Measurements from ENCODE around the gene IQCM.

Gene IQCM

DNA sequence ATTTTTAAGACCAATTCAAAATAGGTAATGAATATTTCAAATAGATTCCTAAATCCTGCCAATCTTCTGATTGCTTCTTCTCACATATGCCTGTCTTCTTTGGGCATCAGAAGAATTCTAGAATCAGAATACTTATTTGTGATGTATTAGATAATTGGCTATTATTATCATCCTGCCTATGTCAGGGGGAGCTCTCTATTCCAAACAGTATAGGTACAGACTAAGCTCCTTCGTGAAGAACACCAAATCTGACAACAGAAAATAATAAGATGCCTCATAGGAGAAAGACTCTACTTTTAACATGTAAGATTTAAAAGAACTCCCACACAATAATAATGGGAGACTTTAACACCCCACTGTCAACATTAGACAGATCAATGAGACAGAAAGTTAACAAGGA is at the start of gene IQCM:
Gene IQCM, minus strand, starts transcription at position 101 of the 400 bp plus-strand sequence. CDS start 73,152 bp downstream, outside the sequence.
- no peak for DNase-seq

DNA sequence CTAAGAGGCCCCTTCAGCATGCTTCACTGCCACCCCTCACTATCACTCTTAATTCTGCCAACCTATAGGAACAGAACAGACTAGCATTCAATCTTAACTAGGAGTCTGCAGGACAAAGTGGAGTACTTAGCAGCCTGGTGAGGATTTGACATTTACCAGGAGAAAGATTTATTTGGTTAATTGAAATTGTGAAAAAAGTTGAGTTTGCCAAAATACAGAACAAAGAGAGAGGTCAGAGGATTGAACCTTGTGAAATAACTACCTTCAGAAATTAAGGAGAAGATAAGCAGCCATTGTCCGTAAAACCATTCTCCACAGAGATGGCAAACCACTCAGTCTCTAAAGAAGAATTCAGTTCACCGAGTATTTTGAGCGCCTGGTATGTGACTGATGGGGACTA is 41.8 kb upstream of the IQCM start:
- DNase-seq = no peak

- DNase-seq = no peak
Observed at GRCh38 chr4:149845743-149846142, 30.1 kb upstream of the IQCM start.

- no peak for DNase-seq
Observed at GRCh38 chr4:149841686-149842085, 26.0 kb upstream of the IQCM start.

DNA sequence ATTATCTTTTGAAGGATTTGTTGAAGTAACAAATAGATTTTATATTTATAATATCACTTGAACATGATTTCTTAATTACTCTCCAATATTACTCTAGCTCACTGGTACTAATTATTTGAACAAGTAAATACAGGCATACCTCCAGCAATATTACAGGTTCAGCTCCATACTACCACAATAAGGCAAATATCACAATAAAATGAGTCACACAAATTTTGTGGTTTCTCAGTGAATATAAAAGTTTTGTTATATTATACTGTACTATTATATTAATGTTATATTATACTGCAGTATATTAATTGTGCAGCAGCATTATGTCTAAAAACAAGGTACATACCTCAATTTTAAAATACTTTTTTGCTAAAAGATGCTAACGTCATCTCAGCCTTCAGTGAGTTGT is 22.4 kb upstream of the IQCM start:
- DNase-seq = no peak

GRCh38 chr4:149836546-149836945 is 20.9 kb upstream of the IQCM start:
- no peak for DNase-seq

DNA sequence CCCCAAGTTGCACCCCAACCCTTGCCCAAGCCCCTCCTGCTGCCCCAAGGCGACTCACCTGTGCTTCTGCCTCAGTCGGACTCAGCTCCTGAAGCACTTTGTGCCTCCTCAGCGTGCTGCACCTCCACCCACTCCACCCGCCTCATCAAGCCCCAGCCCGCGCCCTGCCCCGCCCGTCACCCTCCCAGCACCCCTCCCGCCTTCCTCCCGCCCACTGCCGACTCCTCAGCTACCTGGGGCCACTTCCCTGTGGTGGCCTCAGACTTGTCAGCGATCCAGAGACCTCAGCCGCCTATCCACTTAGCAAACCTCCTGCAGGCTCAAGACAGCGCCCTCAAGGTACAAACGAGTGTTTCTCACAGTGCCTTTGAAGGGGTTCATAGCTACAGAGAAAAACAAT is 19.6 kb upstream of the IQCM start:
- DNase-seq = no peak

GRCh38 chr4:149831656-149832208 is 16.1 kb upstream of the IQCM start:
- DNase-seq = no peak

DNA sequence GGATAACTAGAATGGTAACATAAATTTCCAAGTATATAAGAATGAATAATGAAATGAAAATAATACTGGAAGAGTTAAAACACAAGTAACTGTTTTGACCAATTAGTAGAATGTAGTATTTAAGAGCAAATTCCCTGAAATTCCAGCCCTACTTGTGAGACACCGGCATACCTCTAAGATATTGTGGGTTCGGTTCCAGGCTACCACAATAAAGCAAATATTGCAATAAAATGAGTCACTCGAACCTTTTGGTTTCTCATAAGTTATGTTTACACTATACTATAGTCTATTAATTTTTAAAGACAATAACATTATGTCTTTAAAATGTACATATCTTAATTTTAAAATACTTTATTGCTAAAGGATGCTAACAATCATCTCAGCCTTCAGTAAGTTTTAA is 15.2 kb upstream of the IQCM start:
- no peak for DNase-seq

GRCh38 chr4:149825336-149825735 is 9.7 kb upstream of the IQCM start:
- no peak for DNase-seq

DNA sequence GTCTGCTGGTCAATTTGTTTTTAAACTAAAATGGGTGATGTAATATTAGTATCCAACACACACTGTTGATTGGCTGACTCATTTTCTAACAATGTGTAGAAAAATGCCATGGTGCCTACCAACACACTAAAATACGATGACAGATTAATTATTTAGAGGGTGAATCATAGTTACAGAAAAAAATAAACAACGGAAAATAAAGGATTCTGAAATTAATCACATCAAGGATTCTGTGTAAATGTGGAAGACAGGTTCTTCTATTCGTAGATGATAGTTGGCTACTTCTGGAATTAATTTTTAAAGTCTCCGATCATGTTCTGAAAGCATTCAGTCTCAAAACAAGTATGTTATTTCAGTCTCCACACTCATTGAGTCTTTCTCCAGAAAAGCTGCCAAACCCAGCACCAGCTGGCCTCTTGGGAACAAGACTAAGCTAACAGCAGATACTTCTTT is 8.2 kb upstream of the IQCM start:
- DNase-seq = no peak

- no peak for DNase-seq
Observed at GRCh38 chr4:149801416-149801815, 14.2 kb downstream of the IQCM start.

DNA sequence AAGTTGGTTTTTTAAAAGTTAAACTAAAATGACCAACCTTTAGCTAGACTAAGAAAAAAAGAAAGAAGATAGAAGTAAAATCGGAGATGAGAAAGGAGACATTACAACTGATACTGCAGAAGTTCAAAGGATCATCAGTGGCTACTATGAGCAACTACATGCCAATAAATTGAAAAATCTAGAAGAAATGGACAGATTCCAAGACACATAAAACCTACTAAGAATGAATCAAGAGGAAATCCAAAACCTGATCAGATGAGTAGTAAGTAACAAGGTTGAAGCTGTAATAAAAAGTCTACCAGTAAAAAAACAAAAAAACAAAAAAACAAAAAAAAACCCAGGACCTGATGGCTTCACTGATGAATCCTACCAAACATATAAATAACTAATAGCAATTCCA is 16.1 kb downstream of the IQCM start:
- no peak for DNase-seq

DNA sequence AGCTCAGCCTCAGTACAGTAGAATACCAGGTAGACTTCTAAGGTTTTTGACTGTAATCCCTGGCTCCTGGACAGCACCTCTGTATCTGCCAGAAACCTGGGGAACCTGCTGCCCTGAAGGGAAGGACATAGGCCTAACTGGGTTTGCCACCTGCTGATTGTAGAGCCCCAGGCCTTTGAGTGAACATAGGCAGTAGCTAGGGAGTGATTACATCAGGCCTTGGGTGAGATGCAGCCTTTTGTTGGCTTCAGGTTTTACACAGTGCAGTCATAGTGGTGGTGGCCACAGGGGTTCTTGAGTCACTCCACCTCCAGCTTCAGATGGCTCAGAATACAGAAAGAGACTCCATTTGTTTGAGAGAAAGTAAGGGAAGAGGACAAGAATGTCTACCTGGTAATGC is 19.3 kb downstream of the IQCM start:
- no peak for DNase-seq

DNA sequence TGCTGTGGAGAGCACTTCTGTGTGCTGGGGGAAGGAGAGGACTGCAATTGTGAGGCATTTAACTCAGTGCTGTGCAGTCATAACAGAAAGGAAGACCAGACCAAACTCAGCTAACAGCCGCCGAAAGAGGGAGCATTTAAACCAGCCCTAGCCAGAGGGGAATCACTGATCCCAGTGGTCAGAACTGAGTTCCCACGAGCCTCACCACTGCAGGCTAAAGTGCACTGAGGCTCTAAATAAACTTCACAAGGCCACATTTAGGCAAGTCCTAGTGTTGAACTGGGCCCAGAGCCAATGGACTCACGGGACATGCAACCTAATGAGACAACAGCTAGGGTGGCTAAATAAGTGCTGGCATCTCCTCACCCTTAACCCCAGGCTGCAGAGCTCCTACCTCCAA is 20.4 kb downstream of the IQCM start:
- DNase-seq = no peak

- DNase-seq = no peak
Observed at GRCh38 chr4:149794352-149794751, 21.3 kb downstream of the IQCM start.

- no peak for DNase-seq
Observed at GRCh38 chr4:149793459-149793858, 22.2 kb downstream of the IQCM start.

DNA sequence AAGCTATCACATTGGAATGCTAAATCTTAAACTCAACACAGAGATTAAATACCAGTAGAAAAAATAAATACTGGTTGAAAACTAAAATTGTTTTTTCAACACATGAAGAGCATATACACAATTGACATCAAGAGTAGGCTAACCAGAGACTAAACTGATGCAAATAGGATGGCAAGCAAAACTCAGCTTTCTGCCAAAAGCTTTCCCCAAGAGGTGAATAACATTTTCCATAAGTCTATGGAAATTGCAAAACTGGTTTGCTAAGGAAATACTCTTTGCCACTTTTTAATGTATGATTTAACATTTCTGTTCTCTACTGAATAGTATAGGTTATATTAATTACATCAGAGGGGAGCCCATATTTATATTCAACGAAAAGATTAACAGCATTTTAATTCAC is 23.8 kb downstream of the IQCM start:
- DNase-seq = no peak

GRCh38 chr4:149790172-149790907 is 25.3 kb downstream of the IQCM start:
- DNase-seq = no peak

- DNase-seq = no peak
Observed at GRCh38 chr4:149788300-149788699, 27.3 kb downstream of the IQCM start.

GRCh38 chr4:149785696-149786431 is 29.8 kb downstream of the IQCM start:
- DNase-seq = no peak

DNA sequence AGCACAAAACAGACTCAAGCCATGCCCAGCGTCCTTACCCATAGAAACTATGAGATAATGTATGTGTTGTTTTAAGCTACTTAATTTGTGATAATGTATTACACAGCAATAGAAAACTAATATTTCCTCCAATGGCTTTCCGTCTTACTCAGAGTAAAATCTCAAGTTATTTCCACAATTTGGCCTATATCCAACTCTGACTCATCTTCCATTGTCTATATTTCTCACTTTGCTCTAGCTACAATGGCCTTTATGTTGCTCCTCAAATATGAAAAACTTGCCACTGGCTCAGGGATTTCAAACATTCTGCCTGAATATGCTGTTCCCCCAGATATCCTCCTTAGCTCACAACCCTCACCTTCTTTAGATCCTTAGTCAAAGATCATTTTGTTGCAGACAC is 31.6 kb downstream of the IQCM start:
- no peak for DNase-seq

GRCh38 chr4:149781150-149781549 is 34.5 kb downstream of the IQCM start:
- no peak for DNase-seq

DNA sequence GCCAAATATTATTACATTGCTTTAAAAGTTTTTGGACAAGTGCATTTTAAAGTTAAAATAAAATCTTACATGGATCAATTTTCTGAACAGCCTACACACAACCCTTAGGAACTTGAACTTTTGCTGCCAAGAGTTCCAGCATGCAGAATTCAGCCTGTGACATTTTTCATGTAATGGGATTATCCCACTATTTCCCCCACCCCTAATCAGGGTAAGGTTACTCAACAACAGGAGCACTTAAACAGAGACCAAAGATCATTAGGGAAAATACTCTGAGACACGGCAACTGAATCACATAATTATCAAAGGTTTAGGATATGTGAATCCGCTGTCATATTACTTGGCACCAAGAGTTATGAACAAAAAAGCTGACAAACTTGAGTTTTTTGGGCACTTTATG is 47.2 kb downstream of the IQCM start:
- no peak for DNase-seq
